NCI-H146 treated with DMSO at 0.1 percent for 48 hours (cell line): Measurements from ENCODE around the gene PTPRB.

Source experiments
- DNase-seq: peaks from one replicate; lab custom pipeline; 2025; ENCODE audit not compliant: unreplicated experiment; lab: John Stamatoyannopoulos, UW

Gene PTPRB

GRCh38 chr12:70637303-70638085, at the start of gene PTPRB:
Gene PTPRB, minus strand, starts transcription at chr12:70637429. Its CDS starts 34 bp downstream, at chr12:70637395.
- no peak for DNase-seq

GRCh38 chr12:70686907-70687306, 49.7 kb upstream of the PTPRB start:
- DNase-seq, result no peak

DNA sequence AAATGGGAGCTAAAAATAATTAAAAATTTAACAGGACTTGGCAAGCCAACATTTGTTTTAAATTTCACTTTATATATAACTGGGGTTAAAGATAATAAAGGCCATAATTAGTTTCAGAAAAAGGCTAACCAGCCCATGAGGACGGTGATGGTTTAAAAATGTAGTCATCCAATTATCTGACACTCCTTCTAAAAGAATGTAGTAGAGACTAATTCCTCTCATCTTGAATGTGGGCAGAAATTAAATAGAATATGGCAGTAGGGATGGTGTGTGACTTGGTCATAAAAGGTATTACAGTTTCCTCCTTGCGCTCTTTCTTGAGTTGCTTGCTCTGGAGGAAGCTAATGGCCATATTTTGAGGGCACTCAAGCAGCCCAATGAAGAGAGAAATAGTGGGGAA, 49.1 kb upstream of the PTPRB start:
- no peak for DNase-seq

DNA sequence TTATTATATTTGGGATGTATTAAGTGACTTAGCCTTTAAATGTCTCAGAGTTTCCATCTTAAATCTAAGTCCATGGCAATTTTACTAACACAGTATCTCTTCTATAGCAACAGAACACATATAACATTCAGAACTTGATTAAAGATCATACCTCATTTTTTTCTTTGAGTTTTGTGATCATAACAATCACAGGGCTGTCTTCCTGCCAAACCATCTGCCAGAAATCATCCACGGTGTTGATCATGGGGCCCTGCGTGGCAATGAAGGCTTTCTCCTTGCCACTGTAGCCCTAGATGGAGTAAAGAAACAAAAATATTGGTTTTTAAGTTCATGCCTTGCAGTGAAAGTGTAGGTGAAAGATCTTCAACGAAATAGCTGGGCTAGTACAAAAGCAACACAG, 46.7 kb upstream of the PTPRB start:
- DNase-seq, result no peak

- DNase-seq, result no peak
Observed at GRCh38 chr12:70671698-70672097, 34.5 kb upstream of the PTPRB start.

GRCh38 chr12:70670948-70671347, 33.7 kb upstream of the PTPRB start:
- no peak for DNase-seq

DNA sequence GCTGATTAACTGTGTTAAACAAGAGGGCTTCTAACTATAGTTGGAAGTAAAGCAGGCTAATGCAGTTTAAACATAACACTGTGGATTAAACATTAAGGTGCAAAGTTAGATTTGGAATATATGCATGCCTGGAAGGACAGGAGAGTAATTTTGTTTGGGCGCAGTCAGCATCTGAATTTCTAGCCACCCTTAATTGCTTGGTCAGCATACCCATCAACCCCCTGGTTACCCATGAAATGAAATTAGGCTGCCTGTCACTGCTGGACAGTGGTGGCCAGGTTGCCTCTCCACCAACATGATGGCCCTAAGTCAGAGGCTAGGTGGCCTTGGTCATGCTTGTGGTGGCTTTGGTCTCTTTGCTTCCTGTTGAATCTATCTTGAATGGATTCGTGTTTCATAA, 30.0 kb upstream of the PTPRB start:
- DNase-seq, result no peak

DNA sequence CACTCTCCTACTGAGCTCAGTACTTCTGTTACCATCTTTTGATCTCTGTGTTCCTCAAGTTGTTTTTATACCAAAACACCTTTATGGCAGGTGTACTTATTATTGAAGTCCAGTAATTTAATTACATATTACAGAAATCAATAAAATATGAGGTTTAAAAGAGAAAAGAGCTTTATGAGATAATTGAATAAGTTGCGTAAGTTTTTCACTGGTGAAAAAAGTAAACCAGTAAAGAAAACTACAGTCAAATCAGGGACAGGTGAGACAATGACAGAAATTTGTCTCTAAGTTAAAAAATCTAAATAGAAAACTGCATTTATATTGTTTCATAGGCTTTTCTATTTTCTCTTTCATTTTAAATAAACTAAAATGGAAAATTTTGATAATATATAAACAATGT, 29.1 kb upstream of the PTPRB start:
- DNase-seq, result no peak

- no peak for DNase-seq
Observed at GRCh38 chr12:70664465-70664881, 27.2 kb upstream of the PTPRB start.

- DNase-seq, result no peak
Observed at GRCh38 chr12:70663838-70664237, 26.6 kb upstream of the PTPRB start.

- no peak for DNase-seq
Observed at GRCh38 chr12:70661466-70662161, 24.4 kb upstream of the PTPRB start.

DNA sequence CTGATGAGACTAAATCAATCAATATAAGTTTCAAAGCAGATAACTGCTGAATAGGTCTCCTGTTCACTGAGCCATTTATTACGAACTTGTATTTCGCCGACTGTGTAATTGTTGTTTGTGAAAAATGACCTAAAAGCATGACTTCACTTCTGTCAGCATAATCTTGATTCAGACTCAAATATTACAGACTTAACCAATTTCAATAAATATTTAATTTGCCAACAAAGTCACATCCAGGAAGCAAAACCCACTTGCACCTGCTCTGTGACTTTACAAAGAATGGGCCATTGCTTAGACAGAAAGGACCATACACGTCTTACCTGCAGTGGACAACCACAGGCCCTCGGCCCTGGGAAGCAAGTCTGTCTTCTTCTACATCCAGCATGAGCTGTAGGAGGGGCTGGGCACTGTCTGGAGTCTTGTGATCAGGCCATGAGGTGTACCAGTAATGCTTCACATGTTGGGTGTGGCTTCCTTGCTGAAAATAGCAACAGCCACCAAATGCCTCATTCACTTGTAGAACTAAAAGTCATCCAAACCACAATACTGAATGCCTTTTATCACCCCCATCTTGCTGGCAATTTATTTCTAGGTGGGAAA, 23.5 kb upstream of the PTPRB start:
- no peak for DNase-seq

- no peak for DNase-seq
Observed at GRCh38 chr12:70660002-70660604, 22.9 kb upstream of the PTPRB start.

DNA sequence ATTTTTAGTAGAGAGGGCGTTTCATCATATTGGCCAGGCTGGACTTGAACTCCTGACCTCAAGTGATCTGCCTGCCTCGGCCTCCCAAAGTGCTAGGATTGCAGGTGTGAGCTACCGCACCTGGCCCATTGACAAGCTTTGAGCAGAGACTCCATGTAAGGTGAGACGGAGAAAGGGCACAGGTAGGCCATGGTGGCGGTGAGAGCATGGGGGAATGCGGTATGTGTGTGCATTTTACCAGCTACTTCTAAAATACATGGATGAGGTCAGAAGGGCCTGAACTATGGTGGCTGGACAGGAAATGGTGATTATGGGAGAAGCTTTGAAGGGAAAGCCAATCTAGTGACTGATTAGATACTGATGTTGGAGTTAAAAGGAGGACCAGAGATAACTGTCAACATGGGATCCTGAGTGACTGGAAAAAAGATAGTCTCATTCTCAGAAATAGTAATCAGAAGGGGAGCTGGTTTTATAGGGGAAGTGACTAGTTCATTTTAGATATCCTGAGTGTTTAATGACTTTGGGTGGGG, 21.9 kb upstream of the PTPRB start:
- no peak for DNase-seq

GRCh38 chr12:70657616-70658286, 20.5 kb upstream of the PTPRB start:
- DNase-seq, result no peak

- DNase-seq, result no peak
Observed at GRCh38 chr12:70652451-70652850, 15.2 kb upstream of the PTPRB start.

- DNase-seq, result no peak
Observed at GRCh38 chr12:70648831-70649230, 11.6 kb upstream of the PTPRB start.

GRCh38 chr12:70648191-70648590, 11.0 kb upstream of the PTPRB start:
- no peak for DNase-seq

- DNase-seq, result no peak
Observed at GRCh38 chr12:70646850-70647249, 9.6 kb upstream of the PTPRB start.

GRCh38 chr12:70645494-70646317, 8.5 kb upstream of the PTPRB start:
- DNase-seq, result no peak
